Heart right ventricle (tissue), 16 donors: ENCODE measurements around the gene SURF4. TPM values are rescaled to one million over a fixed set of nuclear protein-coding genes. Genes with fewer than 3 reads are reported as not detected.

ENCODE experiments used
- ATAC-seq, 8 donors: fragments of 200-7000 bp; cut with Tn5 transposase; one replicate each; pipeline ENCODE4 v1.9.1; 2020; ENCODE audit warnings: mild to moderate bottlenecking in 8 of 8, moderate library complexity in 8 of 8, moderate number of reproducible peaks in 1 of 8
- DNase-seq, 2 donors: peaks; one replicate each; pipeline ENCODE4 v3.0.0-alpha.2; 2020
- H3K27ac ChIP-seq, 10 donors: fragments of 200-600 bp; sonication (generic) in 2 of 10; one replicate each; pipeline versions ENCODE4 v1.5.0 to v1.8.0; 2020 to 2022; ENCODE audit warnings: mild to moderate bottlenecking in 3 of 10
- H3K27me3 ChIP-seq, 7 donors: fragments of 200-600 bp; one replicate each; pipeline ENCODE4 v1.8.0; 2021 to 2022; ENCODE audit warnings: mild to moderate bottlenecking in 2 of 7
- H3K36me3 ChIP-seq, 9 donors: fragments of 200-600 bp; sonication (generic) in 1 of 9; one replicate each; pipeline versions ENCODE4 v1.5.0 to v1.8.0; 2020 to 2022; ENCODE audit warnings: mild to moderate bottlenecking in 2 of 9
- H3K4me1 ChIP-seq, 9 donors: fragments of 200-600 bp; sonication (generic) in 1 of 9; one replicate each; pipeline versions ENCODE4 v1.5.0 to v1.8.0; 2020 to 2022; ENCODE audit warnings: mild to moderate bottlenecking in 4 of 9
- H3K4me3 ChIP-seq, 10 donors: fragments of 200-600 bp; sonication (generic) in 2 of 10; one replicate each; pipeline versions ENCODE4 v1.5.0 to v1.8.0; 2020 to 2022; ENCODE audit warnings: mild to moderate bottlenecking in 7 of 10, moderate library complexity in 2 of 10
- H3K9me3 ChIP-seq, 11 donors: fragments of 200-600 bp in 10 of 11; sonication (generic) in 2 of 11; one replicate each; pipeline versions ENCODE4 v1.5.0 to v1.8.0; 2013 to 2022; ENCODE audit warnings: mild to moderate bottlenecking in 2 of 11, control low read depth in 1 of 11, moderate library complexity in 1 of 11
- CTCF ChIP-seq, 9 donors: fragments of 200-600 bp; sonication (generic) in 2 of 9; IDR thresholded peaks; one replicate each; pipeline versions ENCODE4 v1.5.0 to v1.8.0; 2021 to 2022; ENCODE audit warnings: antibody characterized with exemption in 9 of 9, mild to moderate bottlenecking in 5 of 9, moderate library complexity in 1 of 9
- WGBS, 2 donors: extraction: QIAGEN DNeasy Blood & Tissue Kit; methylation state at CpG; one replicate each; pipeline ENCODE4 v1.1.7; 2013; ENCODE audit warnings: inconsistent platforms in 1 of 2; 5-methylcytosine and 5-hydroxymethylcytosine counted together
- intact Hi-C, 10 donors: fragments of 100-400 bp; cut with DNase I; formaldehyde crosslinking; loops; one replicate each; pipeline versions ENCODE4 v1.11.1 to v1.14.2; 2022
- polyA plus RNA-seq, 2 donors: library from polyadenylated mRNA; stranded (reverse); fragments of 200-250 nt; gene quantifications; one replicate each; pipeline ENCODE4 v1.2.3, GENCODE V29; 2013
- total RNA-seq, 10 donors: library from RNA; stranded (reverse); fragmentation: NEBNext Ultra II Directional in 3 of 10; extraction: Animal tissue kit (Norgen Biotek cat#: 25700) in 3 of 10; gene quantifications; one replicate each; pipeline versions ENCODE4 v1.2.1 to v1.2.4, GENCODE V29; 2021 to 2023
- donor health status: Arrhythmogenic right ventricular cardiomyopathy.
- donor health status: ischemic (EF 13 %, LVEDD 7.1; RV severe dilation, severe dysfunction).
- donor health status: healthy with polysubstance abuse.
- donor health status: DM: no; HTN: yes; CAD: no.
- donor health status: DM: no; HTN: no; CAD: no.
- donor health status: ischemic (EF 25% LVEDD 6.9; RV normal size, moderate dysfunction).
- donor health status: ischemic (EF 25% LVEDD 5.7; RV mildly dilated, moderate dysfunction).
- donor health status: healthy.
- donor health status: DM: yes; HTN: yes; CAD: no.
- donor health status: Ischemic cardiomyopathy.
- donor health status: ischemic (EF 35%, LVEDD 5.7; RV mildly dilated, moderate dysfunction).
- donor health status: nonischemic (EF 11% LVEDD 7.7; RV severe dilation, severe dysfunction).
- donor health status: DM: yes; HTN: yes; CAD: no.
- donor health status: PGD.
- donor health status: ischemic (EF 29% LVEDD 5.4; RV normal size, mild dysfunction).
- donor health status: nonischemic (EF 23%, LVEDD 6.1; RV moderate dilation, normal function).

The SURF4 gene
- total and polyA plus RNA-seq, 12 donors: 21.5 to 113 (median 64.2) TPM

- ATAC-seq (no peak), DNase-seq (no peak)
- Histone ChIP-seq H3K36me3 (peaks cover 0 to 62% (median 22%) of the 10 kb centered on the region in 9 donors), H3K9me3 (no peaks in the 10 kb centered on the region), H3K27ac (peak overlapping the region in 1 of 10 donors; percentile 4), H3K4me3 (peak overlapping the region in 2 of 10 donors; percentile 95 to 96), H3K4me1 (peaks cover 7 to 47% (median 31%) of the 10 kb centered on the region in 9 donors), H3K27me3 (no peaks in the 10 kb centered on the region)
- intact Hi-C loops: loop anchor here in 1 of 10 donors (10.0 kb wide), 1 partner anchor 57 kb away; the partner anchor contains the start of gene REXO4
- WGBS, 2 donors: 84 to 85% methylated on average over 14 of the region's 14 CpGs
- TF ChIP-seq CTCF (IDR thresholded peaks at IDR 0.05): no peak
Measured at GRCh38 chr9:133357656-133358055, 18.2 kb downstream of the SURF4 start.

GRCh38 chr9:133356391-133357091 lies 19.3 kb downstream of the SURF4 start, which contains the start of the genes SURF1 and SURF2:
Gene SURF1, minus strand, starts transcription at chr9:133356487. Its CDS starts 34 bp downstream, at chr9:133356453.
Gene SURF2, plus strand, starts transcription at chr9:133356550. Its CDS starts 43 bp downstream, at chr9:133356593.
- Histone ChIP-seq H3K4me1 (peaks cover 7 to 47% (median 31%) of the 10 kb centered on the region in 9 donors), H3K36me3 (peaks cover 0 to 62% (median 23%) of the 10 kb centered on the region in 9 donors), H3K4me3 (peak within 1 kb of the TSS; percentile 58 to 97 (median 88)), H3K27me3 (no peaks in the 10 kb centered on the region), H3K27ac (peak within 1 kb of the TSS; percentile 29 to 93 (median 82)), H3K9me3 (no peaks in the 10 kb centered on the region)
- peak in 1 of 9 donors; percentile 11 for TF ChIP-seq CTCF (IDR thresholded peaks at IDR 0.05)
- ATAC-seq (peak; percentile 86 to 97 (median 90)), DNase-seq (peak; percentile 88 to 90)
- WGBS, 2 donors: 1 to 2% methylated on average over 72 to 76 of the region's 78 CpGs
- intact Hi-C loops: loop anchor here in 2 of 10 donors (1.0 to 10.0 kb wide), 2 partner anchors 58 to 130 kb away; partner anchors contain the start of gene REXO4 (in 1 of the 2)

- Histone ChIP-seq H3K27me3 (no peaks in the 10 kb centered on the region), H3K27ac (peak overlapping the region; percentile 29 to 93 (median 82)), H3K36me3 (peaks cover 0 to 62% (median 29%) of the 10 kb centered on the region in 9 donors), H3K4me3 (peak overlapping the region; percentile 58 to 97 (median 88)), H3K9me3 (no peaks in the 10 kb centered on the region), H3K4me1 (peaks cover 7 to 47% (median 31%) of the 10 kb centered on the region in 9 donors)
- DNase-seq (no peak), ATAC-seq (peak in 3 of 8 donors; percentile 3 to 11 (median 5))
- peak in 1 of 9 donors; percentile 30 for TF ChIP-seq CTCF (IDR thresholded peaks at IDR 0.05)
- WGBS, 2 donors: 1% methylated on average over 26 to 31 of the region's 31 CpGs
- intact Hi-C loops: loop anchor here in 2 of 10 donors (1.0 to 10.0 kb wide), 2 partner anchors 59 to 130 kb away; partner anchors contain the start of gene REXO4 (in 1 of the 2)
Measured at GRCh38 chr9:133355881-133356357, 19.9 kb downstream of the SURF4 start.

- Histone ChIP-seq H3K4me3 (peak overlapping the region in 1 of 10 donors; percentile 96), H3K9me3 (no peaks in the 10 kb centered on the region), H3K27ac (no peak overlapping the region), H3K27me3 (no peaks in the 10 kb centered on the region), H3K4me1 (peaks cover 7 to 47% (median 35%) of the 10 kb centered on the region in 9 donors), H3K36me3 (peaks cover 0 to 62% (median 31%) of the 10 kb centered on the region in 9 donors)
- DNase-seq: no peak
- TF ChIP-seq CTCF (IDR thresholded peaks at IDR 0.05): no peak
- 81 to 86% methylated on average over 7 of the region's 7 CpGs for WGBS, 2 donors
- intact Hi-C loops: loop anchor here in 1 of 10 donors (10.0 kb wide), 1 partner anchor 60 kb away; the partner anchor contains the start of gene REXO4
- ATAC-seq: no peak
Measured at GRCh38 chr9:133354766-133355165, 21.1 kb downstream of the SURF4 start.
